Measurements from ENCODE around the gene PDK4.

Gene PDK4

GRCh38 chr7:95596198-95597063 lies at the start of gene PDK4:
Gene PDK4 (minus strand): TSS chr7:95596516. CDS start chr7:95596293, 223 bp downstream.
- FAIRE-seq (no peak), DNase-seq (ENCODE audit: insufficient read length, low spot score) (peak; percentile 54)
- no peak for TF ChIP-seq POLR2A (IDR thresholded peaks at IDR 0.05; ENCODE audit: low read depth, low read length)

GRCh38 chr7:95642173-95642572 lies 45.9 kb upstream of the PDK4 start:
- FAIRE-seq: no peak
- no peak for TF ChIP-seq POLR2A (IDR thresholded peaks at IDR 0.05; ENCODE audit: low read depth, low read length)
- no peak for DNase-seq (ENCODE audit: insufficient read length, low spot score)

- no peak for TF ChIP-seq POLR2A (IDR thresholded peaks at IDR 0.05; ENCODE audit: low read depth, low read length)
- FAIRE-seq (no peak), DNase-seq (ENCODE audit: insufficient read length, low spot score) (no peak)
Observed at GRCh38 chr7:95636140-95636940, 40.0 kb upstream of the PDK4 start.

- FAIRE-seq (no peak), DNase-seq (ENCODE audit: insufficient read length, low spot score) (no peak)
- TF ChIP-seq POLR2A (IDR thresholded peaks at IDR 0.05; ENCODE audit: low read depth, low read length): no peak
Observed at GRCh38 chr7:95632609-95633008, 36.3 kb upstream of the PDK4 start.

- DNase-seq (ENCODE audit: insufficient read length, low spot score): no peak
- no peak for TF ChIP-seq POLR2A (IDR thresholded peaks at IDR 0.05; ENCODE audit: low read depth, low read length)
- FAIRE-seq: no peak
Observed at GRCh38 chr7:95631527-95631926, 35.2 kb upstream of the PDK4 start.

GRCh38 chr7:95630702-95631458 lies 34.6 kb upstream of the PDK4 start:
- TF ChIP-seq POLR2A (IDR thresholded peaks at IDR 0.05; ENCODE audit: low read depth, low read length): no peak
- FAIRE-seq: no peak
- no peak for DNase-seq (ENCODE audit: insufficient read length, low spot score)

GRCh38 chr7:95628831-95629439 lies 32.6 kb upstream of the PDK4 start:
- DNase-seq (ENCODE audit: insufficient read length, low spot score): no peak
- no peak for FAIRE-seq
- no peak for TF ChIP-seq POLR2A (IDR thresholded peaks at IDR 0.05; ENCODE audit: low read depth, low read length)

GRCh38 chr7:95623788-95624187 lies 27.5 kb upstream of the PDK4 start:
- FAIRE-seq (no peak), DNase-seq (ENCODE audit: insufficient read length, low spot score) (no peak)
- no peak for TF ChIP-seq POLR2A (IDR thresholded peaks at IDR 0.05; ENCODE audit: low read depth, low read length)

- no peak for DNase-seq (ENCODE audit: insufficient read length, low spot score)
- no peak for TF ChIP-seq POLR2A (IDR thresholded peaks at IDR 0.05; ENCODE audit: low read depth, low read length)
- FAIRE-seq: no peak
Observed at GRCh38 chr7:95622859-95623258, 26.5 kb upstream of the PDK4 start.

- TF ChIP-seq POLR2A (IDR thresholded peaks at IDR 0.05; ENCODE audit: low read depth, low read length): no peak
- FAIRE-seq: no peak
- no peak for DNase-seq (ENCODE audit: insufficient read length, low spot score)
Observed at GRCh38 chr7:95622001-95622549, 25.8 kb upstream of the PDK4 start.

- TF ChIP-seq POLR2A (IDR thresholded peaks at IDR 0.05; ENCODE audit: low read depth, low read length): no peak
- DNase-seq (ENCODE audit: insufficient read length, low spot score): no peak
- FAIRE-seq: no peak
Observed at GRCh38 chr7:95621404-95621803, 25.1 kb upstream of the PDK4 start.

GRCh38 chr7:95620631-95621030 lies 24.3 kb upstream of the PDK4 start:
- no peak for FAIRE-seq
- TF ChIP-seq POLR2A (IDR thresholded peaks at IDR 0.05; ENCODE audit: low read depth, low read length): no peak
- DNase-seq (ENCODE audit: insufficient read length, low spot score): no peak

- FAIRE-seq (no peak), DNase-seq (ENCODE audit: insufficient read length, low spot score) (no peak)
- no peak for TF ChIP-seq POLR2A (IDR thresholded peaks at IDR 0.05; ENCODE audit: low read depth, low read length)
Observed at GRCh38 chr7:95619921-95620320, 23.6 kb upstream of the PDK4 start.

All from H54 (cell line).